Activated gamma-delta T cell (primary cell): ENCODE measurements around the gene TBRG4.
"Not testable (repeated sequence)": the region's sequence is repeated elsewhere in the genome, so short reads cannot be mapped to it uniquely, and the experiment has no call there.

ENCODE experiments used
- DNase-seq: peaks from one replicate; lab custom pipeline; 2025; lab: John Stamatoyannopoulos, UW
- total RNA-seq, 2 donors: gene quantifications; one replicate each; lab custom pipeline; 2026; lab: John Stamatoyannopoulos, UW

TBRG4 gene
- 84.9 to 110 reads per million in 2 donors for total RNA-seq

GRCh38 chr7:45111298-45112223 lies at the start of gene TBRG4:
Gene TBRG4, minus strand, starts transcription at chr7:45111697. Its CDS starts 2,460 bp downstream, at chr7:45109237.
- DNase-seq, result peak; percentile 90

GRCh38 chr7:45161138-45161537 lies 49.6 kb upstream of the TBRG4 start:
- DNase-seq, result no peak

- DNase-seq, result no peak
Observed at GRCh38 chr7:45160417-45160881, 49.0 kb upstream of the TBRG4 start.

- no peak for DNase-seq
Observed at GRCh38 chr7:45159296-45159695, 47.8 kb upstream of the TBRG4 start.

- no peak for DNase-seq
Observed at GRCh38 chr7:45158471-45158870, 47.0 kb upstream of the TBRG4 start.

GRCh38 chr7:45157653-45158401 lies 46.3 kb upstream of the TBRG4 start, which contains the start of gene RAMP3:
Gene RAMP3, plus strand, starts transcription at chr7:45157791. Its CDS starts 38 bp downstream, at chr7:45157829.
- DNase-seq, result no peak

- no peak for DNase-seq
Observed at GRCh38 chr7:45157286-45157652, 45.8 kb upstream of the TBRG4 start.

GRCh38 chr7:45156516-45157272 lies 45.2 kb upstream of the TBRG4 start:
- no peak for DNase-seq

GRCh38 chr7:45155941-45156340 lies 44.4 kb upstream of the TBRG4 start:
- no peak for DNase-seq

- DNase-seq, result no peak
Observed at GRCh38 chr7:45155357-45155900, 43.9 kb upstream of the TBRG4 start.

GRCh38 chr7:45153861-45154260 lies 42.4 kb upstream of the TBRG4 start:
- DNase-seq, result not testable (repeated sequence)

- DNase-seq, result no peak
Observed at GRCh38 chr7:45153233-45153632, 41.7 kb upstream of the TBRG4 start.

- no peak for DNase-seq
Observed at GRCh38 chr7:45151967-45152366, 40.5 kb upstream of the TBRG4 start.

GRCh38 chr7:45151131-45151684 lies 39.7 kb upstream of the TBRG4 start:
- DNase-seq, result no peak

- no peak for DNase-seq
Observed at GRCh38 chr7:45150199-45150598, 38.7 kb upstream of the TBRG4 start.

- DNase-seq, result no peak
Observed at GRCh38 chr7:45149606-45150005, 38.1 kb upstream of the TBRG4 start.

- no peak for DNase-seq
Observed at GRCh38 chr7:45148653-45148973, 37.1 kb upstream of the TBRG4 start.

- no peak for DNase-seq
Observed at GRCh38 chr7:45147858-45148652, 36.6 kb upstream of the TBRG4 start.

- DNase-seq, result no peak
Observed at GRCh38 chr7:45146531-45147379, 35.3 kb upstream of the TBRG4 start.

GRCh38 chr7:45145881-45146280 lies 34.4 kb upstream of the TBRG4 start:
- no peak for DNase-seq
